Limb (tissue), 2 donors: ENCODE data around the gene SORCS2.

ENCODE experiments used
- DNase-seq, 2 donors: peaks; one replicate each; pipeline ENCODE4 v3.0.0-alpha.2; 2016; ENCODE audit errors: extremely low spot score in 2 of 2

The SORCS2 gene

GRCh38 chr4:7739077-7739917 lies 547.0 kb downstream of the SORCS2 start:
- DNase-seq: no peak

- no peak for DNase-seq
Measured at GRCh38 chr4:7739918-7740865, 547.9 kb downstream of the SORCS2 start.

DNA sequence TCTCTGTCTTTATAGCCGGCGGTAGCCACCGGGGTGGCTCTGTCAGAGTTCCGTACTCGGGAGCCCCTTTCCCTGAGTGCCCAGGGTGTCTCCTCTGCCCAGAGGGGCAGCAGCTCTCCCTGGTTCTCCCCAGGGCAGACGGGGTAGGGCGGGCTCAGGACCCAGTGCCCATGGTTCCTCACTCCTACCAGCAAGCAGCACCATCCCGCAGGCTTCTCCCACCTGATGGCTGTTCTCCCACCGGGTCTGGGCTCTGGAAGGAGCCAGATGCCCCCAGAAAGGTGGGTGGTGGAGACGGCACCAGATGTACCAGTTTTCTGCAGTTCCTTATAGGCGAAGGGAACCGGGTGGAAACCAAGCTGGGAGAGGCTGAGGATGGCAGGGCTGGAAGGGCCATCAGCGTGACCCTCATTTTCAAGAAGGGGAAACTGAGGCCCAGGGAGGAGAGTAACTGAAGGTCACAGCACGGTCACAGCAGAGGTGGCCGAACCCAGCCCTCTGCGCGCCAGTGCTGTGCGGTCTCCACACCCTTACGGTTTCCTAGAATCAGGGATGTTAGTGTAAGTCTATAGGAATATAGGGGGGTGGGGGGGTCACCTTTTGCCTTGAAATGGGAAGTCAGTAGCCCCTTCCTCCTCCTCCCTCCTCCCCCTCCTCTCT lies 548.7 kb downstream of the SORCS2 start:
- DNase-seq: no peak

GRCh38 chr4:7741946-7742806 lies 549.8 kb downstream of the SORCS2 start:
- no peak for DNase-seq

DNA sequence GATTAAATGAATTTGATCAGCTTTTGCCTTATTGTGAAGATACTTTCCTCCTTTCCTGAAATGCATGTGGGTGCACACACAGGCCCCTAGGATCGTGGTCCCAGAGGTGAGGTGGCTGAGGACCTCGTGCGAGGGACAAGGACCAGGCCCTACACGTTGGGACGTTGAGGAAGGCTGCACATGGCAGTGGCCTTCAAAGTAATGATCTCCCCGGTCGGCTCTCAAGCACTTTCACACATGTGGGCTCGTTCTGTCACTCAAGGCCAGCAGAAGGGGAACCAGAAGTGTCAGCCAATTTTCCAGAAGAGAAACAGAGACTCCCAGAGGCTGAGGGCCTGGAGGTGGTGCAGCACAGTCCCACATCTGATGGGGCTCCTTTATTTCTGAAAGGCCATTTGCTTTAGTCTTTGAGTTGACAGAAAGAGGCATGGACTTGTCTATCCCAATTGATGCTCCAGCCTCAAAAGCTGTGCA lies 550.5 kb downstream of the SORCS2 start:
- DNase-seq: no peak

DNA sequence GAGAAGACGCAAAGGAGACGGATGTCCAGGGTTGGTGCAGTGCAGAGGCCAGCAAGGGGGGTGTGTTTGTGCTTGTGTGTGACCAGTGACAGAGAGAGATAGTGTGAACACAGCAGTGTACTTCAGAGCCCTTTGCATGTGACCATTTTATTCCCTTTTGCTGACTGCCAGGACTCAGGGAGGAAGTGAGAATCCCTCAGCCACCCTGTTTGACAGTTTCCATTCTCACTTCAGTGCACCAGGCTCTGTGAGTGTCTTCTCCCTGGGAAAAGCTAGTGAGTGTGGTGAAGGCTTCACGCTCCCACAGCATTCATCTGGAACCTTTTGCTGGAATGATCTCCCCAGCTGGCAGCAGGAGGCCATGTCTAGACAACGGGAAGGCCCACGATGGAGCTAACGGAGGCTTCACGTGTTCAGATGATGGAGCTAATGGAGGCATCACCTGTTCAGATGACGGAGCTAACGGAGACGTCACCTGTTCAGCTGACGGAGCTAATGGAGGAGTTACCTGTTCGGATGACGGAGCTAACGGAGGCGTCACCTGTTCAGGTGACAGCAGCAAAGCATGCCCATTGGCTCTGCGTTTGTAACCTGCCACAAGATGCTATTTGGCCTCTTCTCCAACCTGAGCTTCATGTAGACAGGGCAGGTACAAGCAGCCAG lies 551.9 kb downstream of the SORCS2 start:
- no peak for DNase-seq

GRCh38 chr4:7745301-7745885 lies 553.1 kb downstream of the SORCS2 start:
- DNase-seq: no peak

GRCh38 chr4:7746351-7747061 lies 554.2 kb downstream of the SORCS2 start:
- DNase-seq: no peak

- no peak for DNase-seq
Measured at GRCh38 chr4:7747062-7747385, 554.7 kb downstream of the SORCS2 start.

DNA sequence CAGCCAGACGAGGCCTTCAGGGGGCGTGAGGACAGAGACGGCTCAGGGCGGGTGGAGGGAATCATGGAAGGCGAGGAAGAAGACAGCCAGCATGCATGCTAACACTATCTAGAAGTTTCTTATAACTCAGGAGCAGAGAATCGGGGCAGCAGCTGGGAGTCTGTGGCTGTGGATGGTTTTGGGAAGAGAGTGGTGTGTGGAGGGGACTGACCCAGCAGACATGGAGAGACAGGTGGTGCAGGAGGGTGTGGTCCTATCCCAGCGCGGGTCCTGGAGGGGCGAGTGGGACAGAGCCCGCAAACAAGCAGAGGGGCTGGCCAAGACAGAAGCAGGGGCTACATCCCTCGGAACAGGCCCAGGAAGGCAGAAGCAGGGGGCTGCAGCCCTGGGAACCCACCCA lies 555.2 kb downstream of the SORCS2 start:
- DNase-seq: no peak

DNA sequence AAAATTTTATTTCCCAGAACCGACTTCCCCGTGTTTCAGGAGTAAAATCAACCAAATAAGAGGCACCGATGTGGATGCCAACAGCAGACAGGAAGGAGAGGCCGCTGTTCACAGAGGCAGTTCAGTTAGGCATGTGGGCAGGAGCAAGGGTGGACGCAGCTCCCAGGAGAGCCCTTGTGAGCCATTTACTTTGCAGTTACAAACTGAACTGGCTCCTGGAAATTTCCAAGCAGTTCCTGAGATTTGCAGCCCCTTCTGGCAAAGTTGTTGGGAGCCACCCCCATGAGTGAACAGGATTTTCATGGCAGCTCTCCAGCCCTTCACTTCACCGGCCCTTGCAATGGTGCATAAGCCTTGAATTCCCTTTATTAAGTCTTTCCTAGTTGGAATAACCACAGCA lies 558.2 kb downstream of the SORCS2 start:
- DNase-seq: no peak

DNA sequence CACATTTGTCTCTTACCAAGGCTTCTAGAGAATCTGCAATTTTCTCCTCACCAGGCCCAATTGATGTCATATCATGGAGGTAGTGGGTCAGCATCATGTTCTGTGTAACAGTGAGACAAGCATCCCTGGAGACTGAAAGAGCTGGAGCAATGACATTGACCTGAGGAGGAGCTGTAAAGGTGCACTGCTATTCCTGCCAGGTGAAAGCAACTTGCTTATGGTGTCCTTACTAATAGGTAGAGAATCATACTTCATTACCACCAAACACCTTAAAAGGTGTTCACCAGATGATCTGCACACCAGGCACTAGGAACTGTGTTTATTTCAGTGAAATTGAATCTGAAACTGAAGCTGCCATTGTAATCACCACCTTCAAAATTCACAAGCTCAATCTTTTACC lies 558.6 kb downstream of the SORCS2 start:
- DNase-seq: no peak

DNA sequence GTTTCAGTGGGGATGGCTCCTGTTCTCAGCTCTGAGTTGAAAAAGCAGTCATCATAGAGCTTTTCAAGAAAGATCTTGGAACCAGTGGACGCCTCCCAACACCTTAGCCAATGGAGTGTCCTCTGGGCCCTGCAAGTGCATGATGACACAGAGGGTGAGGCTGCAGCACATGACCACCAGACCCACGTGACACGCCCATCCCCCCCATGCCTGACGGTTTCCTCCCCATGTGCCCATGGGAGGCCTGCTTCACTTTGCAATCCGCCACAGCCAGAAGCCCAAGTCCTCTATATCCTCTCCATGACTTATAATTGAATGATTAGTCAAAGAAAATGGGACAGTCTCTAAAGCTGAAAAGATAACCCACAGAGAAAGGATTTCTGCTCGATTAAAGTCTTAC lies 560.3 kb downstream of the SORCS2 start:
- no peak for DNase-seq

DNA sequence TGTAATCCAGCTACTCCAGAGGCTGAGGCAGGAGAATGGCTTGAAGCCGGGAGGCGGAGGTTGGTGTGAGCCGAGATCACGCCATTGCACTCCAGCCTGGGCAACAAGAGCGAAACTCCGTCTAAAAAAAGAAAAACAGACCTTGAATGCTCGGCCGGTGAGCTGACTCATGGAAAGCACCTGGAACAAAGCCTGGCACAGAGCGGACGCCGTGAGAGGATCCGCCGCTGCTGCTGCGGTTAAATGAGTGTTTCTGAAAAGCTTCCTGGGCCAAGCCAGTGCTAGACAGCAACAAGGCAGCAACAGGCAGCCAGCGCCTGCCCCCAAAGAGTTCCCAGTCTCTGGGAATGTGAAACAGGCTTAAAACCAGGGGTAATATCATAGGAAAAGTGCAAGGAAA lies 560.9 kb downstream of the SORCS2 start:
- DNase-seq: no peak

DNA sequence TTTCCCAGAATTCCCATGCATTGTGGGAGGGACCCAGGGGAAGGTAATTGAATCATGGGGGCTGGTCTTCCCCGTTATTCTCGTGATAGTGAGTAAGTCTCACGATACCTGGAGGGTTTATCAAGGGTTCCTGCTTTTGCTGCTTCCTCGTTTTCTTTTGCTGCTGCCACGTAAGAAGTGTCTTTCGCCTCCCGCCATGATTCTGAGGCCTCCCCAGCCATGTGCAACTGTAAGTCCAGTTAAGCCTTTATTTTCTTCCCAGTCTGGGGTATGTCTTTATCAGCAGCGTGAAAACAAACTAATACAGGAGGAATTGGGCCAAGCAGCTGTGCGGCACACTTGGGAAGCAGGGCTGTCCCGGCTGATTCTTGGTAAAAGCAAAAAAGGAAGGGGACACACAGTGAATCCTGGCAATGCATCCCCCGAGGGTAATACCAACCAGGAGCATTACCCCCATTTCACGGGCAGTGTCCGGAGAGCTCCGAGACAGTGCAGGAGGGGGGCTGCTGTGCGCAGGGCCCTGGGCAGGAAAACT lies 561.7 kb downstream of the SORCS2 start:
- DNase-seq: no peak

DNA sequence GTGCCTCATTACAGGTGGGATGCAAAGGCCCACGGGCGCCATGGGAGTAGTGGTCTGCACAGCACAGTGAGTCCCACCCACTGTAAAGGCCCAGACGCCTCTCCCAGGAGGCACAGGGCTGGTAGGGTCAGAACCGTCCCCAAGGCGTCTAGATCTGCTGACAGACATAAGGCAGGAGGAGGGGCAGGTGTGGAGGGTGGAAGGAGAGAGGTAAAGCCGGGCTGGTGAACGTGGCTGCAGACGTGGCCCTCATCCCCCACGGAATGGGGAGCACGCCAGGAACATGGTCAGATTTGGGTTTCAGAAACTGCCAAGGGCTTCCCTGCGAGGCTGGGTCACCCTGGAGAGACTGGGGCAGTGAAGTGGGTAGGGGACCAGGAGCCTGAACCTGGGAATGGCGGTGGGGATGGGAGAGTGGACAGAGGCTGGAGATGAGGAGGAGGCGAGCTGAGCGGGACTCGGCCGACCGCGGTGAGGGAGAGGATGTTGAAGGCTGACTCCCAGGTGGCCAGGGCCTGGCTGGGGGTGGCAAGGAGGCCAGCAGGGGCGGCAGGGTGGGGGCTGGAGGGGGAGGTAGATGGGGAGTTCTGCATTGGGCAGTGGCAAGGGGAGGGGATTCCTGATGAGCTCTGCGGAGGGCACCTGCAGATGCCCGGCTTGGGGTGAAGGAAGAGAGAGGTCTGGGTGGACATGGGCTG lies 562.4 kb downstream of the SORCS2 start:
- no peak for DNase-seq

DNA sequence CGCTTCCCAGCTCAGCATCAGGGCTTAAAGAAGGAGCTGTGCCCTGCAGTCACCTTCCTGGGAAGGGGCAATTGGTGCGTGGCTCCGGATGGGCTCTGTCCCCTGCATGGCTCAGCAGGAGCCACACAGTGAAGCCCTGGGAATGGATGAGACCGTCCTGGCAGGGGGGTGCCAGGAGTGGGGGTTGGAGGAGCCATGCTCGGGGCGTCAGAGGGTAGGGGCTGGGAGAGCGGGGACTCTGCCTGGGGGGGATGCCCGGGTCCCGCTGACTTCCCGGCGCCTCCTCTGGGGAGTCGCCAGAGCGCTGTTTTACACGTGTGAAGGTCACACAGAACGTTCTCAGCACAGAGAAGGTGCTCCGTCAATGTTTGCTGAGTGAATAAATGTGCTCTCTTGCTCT lies 563.2 kb downstream of the SORCS2 start:
- no peak for DNase-seq

- no peak for DNase-seq
Measured at GRCh38 chr4:7756071-7756470, 563.7 kb downstream of the SORCS2 start.
